H1 (cell line): ENCODE results near the gene PDZRN3. TPM values are rescaled to one million over a fixed set of nuclear protein-coding genes. Genes with fewer than 3 reads are reported as not detected.

Source experiments
- CTCF ChIA-PET: fragments of 300-600 bp; sonication (Branson Sonifier 250); formaldehyde crosslinking; loops from one replicate; lab custom pipeline; 2021; ENCODE audit not compliant: partially characterized antibody; lab: Charles Lee
- POLR2A ChIA-PET: fragments of 300-600 bp; sonication (Branson Sonifier 250); formaldehyde crosslinking; loops from one replicate; lab custom pipeline; 2021; ENCODE audit warnings: inconsistent platforms; ENCODE audit not compliant: partially characterized antibody; lab: Charles Lee
- DNase-seq, 2 experiments: peaks; one replicate each; pipeline versions ENCODE4 v3.0.0 to v3.0.0-alpha.2; 2010 to 2022; ENCODE audit warnings: low spot score in 2 of 2, low read depth in 1 of 2, mixed read lengths in 1 of 2
- FAIRE-seq: peaks from 2 replicates; lab custom pipeline; 2011; peaks lifted over from hg19 to GRCh38; lab: Jason Lieb, UNC
- H2AFZ ChIP-seq: 2 replicates; pipeline ENCODE4 v1.8.1; 2012; ENCODE audit warnings: low read length, inconsistent platforms
- H2AK5ac ChIP-seq: 2 replicates; pipeline ENCODE4 v1.6.1; 2013; ENCODE audit warnings: low read depth, low read length
- H2BK120ac ChIP-seq: replicated peaks from 2 replicates; pipeline ENCODE3; 2013; ENCODE audit warnings: low read depth, low read length, inconsistent platforms
- H2BK12ac ChIP-seq: 2 replicates; pipeline ENCODE4 v1.6.1; 2013; ENCODE audit warnings: low read depth, low read length
- H2BK15ac ChIP-seq: 2 replicates; pipeline ENCODE4 v1.6.1; 2013; ENCODE audit warnings: low read length
- H2BK20ac ChIP-seq: 2 replicates; pipeline ENCODE4 v1.6.1; 2013; ENCODE audit warnings: low read length
- H2BK5ac ChIP-seq: 2 replicates; pipeline ENCODE4 v1.6.1; 2013; ENCODE audit warnings: low read depth, low read length
- H3K14ac ChIP-seq: 2 replicates; pipeline ENCODE4 v1.6.1; 2013; ENCODE audit warnings: inconsistent platforms; ENCODE audit not compliant: insufficient read length
- H3K18ac ChIP-seq: 2 replicates; pipeline ENCODE4 v1.6.1; 2013; ENCODE audit warnings: low read length; ENCODE audit errors: extremely low read depth
- H3K23ac ChIP-seq: 2 replicates; pipeline ENCODE4 v1.6.1; 2013; ENCODE audit warnings: inconsistent platforms; ENCODE audit not compliant: insufficient read length
- H3K23me2 ChIP-seq: 2 replicates; pipeline ENCODE4 v1.6.1; 2013; ENCODE audit warnings: low read depth, low read length
- H3K27ac ChIP-seq: 2 replicates; pipeline ENCODE4 v1.6.1; 2011; ENCODE audit warnings: low read depth, low read length, inconsistent platforms
- H3K27me3 ChIP-seq, 4 experiments: replicated peaks in 1 of 4; 1 replicate in 1 of 4; 2 replicates in 3 of 4; pipeline versions ENCODE4 v1.6.1 to v1.8.1; 2011 to 2013; ENCODE audit warnings: low read length in 3 of 4, mild to moderate bottlenecking in 3 of 4, inconsistent platforms in 2 of 4, mixed read lengths in 2 of 4, moderate library complexity in 1 of 4; ENCODE audit not compliant: control insufficient read depth in 3 of 4, insufficient read depth in 3 of 4; ENCODE audit errors: extremely low read depth in 1 of 4
- H3K36me3 ChIP-seq, 4 experiments: 2 replicates each; pipeline versions ENCODE4 v1.6.1 to v1.8.1; 2011 to 2013; ENCODE audit warnings: mild to moderate bottlenecking in 4 of 4, low read length in 3 of 4, moderate library complexity in 2 of 4, control low read depth in 1 of 4, inconsistent platforms in 1 of 4; ENCODE audit not compliant: insufficient read depth in 4 of 4, control insufficient read depth in 2 of 4
- H3K4ac ChIP-seq: replicated peaks from 2 replicates; pipeline ENCODE3; 2013; ENCODE audit warnings: low read length, low read depth, mixed read lengths, inconsistent platforms; ENCODE audit not compliant: insufficient read length
- H3K4me1 ChIP-seq, 4 experiments: replicated peaks in 1 of 4; 1 replicate in 1 of 4; 2 replicates in 3 of 4; pipeline versions ENCODE4 v1.6.1 to v1.8.1; 2011 to 2013; ENCODE audit warnings: low read length in 3 of 4, inconsistent platforms in 2 of 4, mixed read lengths in 1 of 4; ENCODE audit not compliant: insufficient read depth in 4 of 4, control insufficient read depth in 3 of 4
- H3K4me2 ChIP-seq, 2 experiments: 2 replicates each; pipeline versions ENCODE4 v1.6.1 to v1.8.1; 2011 to 2013; ENCODE audit warnings: low read depth in 2 of 2, low read length in 2 of 2, control low read depth in 1 of 2, inconsistent platforms in 1 of 2, mild to moderate bottlenecking in 1 of 2; ENCODE audit not compliant: insufficient read depth in 1 of 2
- H3K4me3 ChIP-seq, 4 experiments: fragments of 200-600, 300-600 bp in 1 of 4; sonication (generic), shearing (Covaris generic), sonication (Bioruptor Twin) in 1 of 4; 2 replicates each; pipeline versions ENCODE4 v1.5.1 to v1.8.1; 2011 to 2016; ENCODE audit warnings: low read length in 4 of 4, low read depth in 3 of 4, control low read depth in 2 of 4, inconsistent platforms in 2 of 4, mild to moderate bottlenecking in 2 of 4, mixed read lengths in 1 of 4, moderate library complexity in 1 of 4; ENCODE audit not compliant: insufficient read depth in 2 of 4; ENCODE audit errors: extremely low read depth in 1 of 4
- H3K56ac ChIP-seq: replicated peaks from 2 replicates; pipeline ENCODE3; 2013; ENCODE audit warnings: low read depth, mild to moderate bottlenecking, mixed read lengths, low read length, inconsistent platforms; ENCODE audit not compliant: insufficient read length
- H3K79me1 ChIP-seq: 2 replicates; pipeline ENCODE4 v1.6.1; 2013; ENCODE audit warnings: low read depth, low read length, control low read depth
- H3K79me2 ChIP-seq, 2 experiments: 2 replicates each; pipeline versions ENCODE4 v1.6.1 to v1.8.1; 2012 to 2013; ENCODE audit warnings: low read length in 2 of 2, mild to moderate bottlenecking in 2 of 2, inconsistent platforms in 1 of 2; ENCODE audit not compliant: insufficient read depth in 2 of 2, control insufficient read depth in 1 of 2
- H3K9ac ChIP-seq, 4 experiments: replicated peaks in 1 of 4; 1 replicate in 1 of 4; 2 replicates in 3 of 4; pipeline versions ENCODE4 v1.6.1 to v1.8.1; 2011 to 2013; ENCODE audit warnings: low read depth in 3 of 4, low read length in 3 of 4, control low read depth in 2 of 4, mild to moderate bottlenecking in 2 of 4, moderate library complexity in 2 of 4, inconsistent platforms in 1 of 4; ENCODE audit errors: extremely low read depth in 1 of 4
- H3K9me3 ChIP-seq, 2 experiments: 2 replicates each; pipeline versions ENCODE4 v1.6.1 to v1.8.1; 2012 to 2013; ENCODE audit warnings: mild to moderate bottlenecking in 2 of 2, moderate library complexity in 2 of 2, control low read depth in 1 of 2, inconsistent platforms in 1 of 2, low read depth in 1 of 2, low read length in 1 of 2, mixed read lengths in 1 of 2; ENCODE audit not compliant: insufficient read depth in 2 of 2
- H4K20me1 ChIP-seq, 2 experiments: replicated peaks in 1 of 2; 2 replicates each; pipeline versions ENCODE3 to v1.8.1; 2011 to 2013; ENCODE audit warnings: inconsistent platforms in 2 of 2, low read length in 2 of 2, mild to moderate bottlenecking in 1 of 2; ENCODE audit not compliant: insufficient read depth in 2 of 2, control insufficient read depth in 1 of 2
- H4K5ac ChIP-seq: 2 replicates; pipeline ENCODE4 v1.6.1; 2013; ENCODE audit warnings: low read length, low read depth, mixed read lengths, inconsistent platforms; ENCODE audit not compliant: insufficient read length
- H4K8ac ChIP-seq: 2 replicates; pipeline ENCODE4 v1.8.0; 2013; ENCODE audit warnings: mild to moderate bottlenecking, moderate library complexity, low read length, inconsistent platforms; ENCODE audit not compliant: insufficient read depth; ENCODE audit errors: extremely low read depth
- H4K91ac ChIP-seq: replicated peaks from 2 replicates; pipeline ENCODE3; 2013; ENCODE audit warnings: low read length, mixed read lengths, inconsistent platforms; ENCODE audit not compliant: insufficient read length
- CBX5 ChIP-seq: fragments of 300-800, 300-1000 bp; sonication (generic); IDR thresholded peaks from 2 replicates; pipeline ENCODE4 v1.7.1; 2016; ENCODE audit warnings: antibody characterized with exemption, low read length, low read depth
- E2F6 ChIP-seq: IDR thresholded peaks from 2 replicates; pipeline ENCODE4 v1.6.1; 2012; ENCODE audit warnings: inconsistent platforms
- KDM4A ChIP-seq: IDR thresholded peaks from one replicate; pipeline ENCODE4 v1.7.1; 2012; ENCODE audit warnings: low read depth, mild to moderate bottlenecking, moderate library complexity, low read length, inconsistent platforms; ENCODE audit not compliant: severe bottlenecking
- RFX5 ChIP-seq: IDR thresholded peaks from 2 replicates; pipeline ENCODE4 v1.6.1; 2011; ENCODE audit warnings: low read depth, low read length, improper control_type of control experiment, borderline replicate concordance
- TAF7 ChIP-seq: optimal IDR thresholded peaks from 2 replicates; pipeline ENCODE3; 2011; ENCODE audit warnings: low read depth, mild to moderate bottlenecking, inconsistent platforms, low read length, moderate library complexity, borderline replicate concordance
- TEAD4 ChIP-seq: IDR thresholded peaks from 2 replicates; pipeline ENCODE4 v1.6.1; 2012; ENCODE audit warnings: low read depth, low read length, inconsistent platforms, mixed read lengths
- ZNF274 ChIP-seq: IDR thresholded peaks from 2 replicates; pipeline ENCODE4 v1.7.0; 2012; ENCODE audit warnings: low read length, borderline replicate concordance; ENCODE audit errors: extremely low read depth
- polyA plus RNA-seq, 7 experiments: library from polyadenylated mRNA; depleted of rRNA in 3 of 7; stranded (reverse) in 5 of 7; unstranded in 2 of 7; fragments of >200 nt in 5 of 7; fragments of 200-250 nt in 2 of 7; gene quantifications; 1 replicate in 5 of 7; 2 replicates in 1 of 7; 4 replicates in 1 of 7; pipeline versions ENCODE4 v1.2.1 to v1.2.3, GENCODE V29; 2011 to 2013; ENCODE audit warnings: missing spikeins in 2 of 7, mixed read lengths in 2 of 7
- total RNA-seq: library from RNA; stranded (reverse); fragmentation: NEBNext Ultra II Directional; extraction: Animal tissue kit (Norgen Biotek cat#: 25700); gene quantifications from 2 replicates; pipeline ENCODE4 v1.2.1, GENCODE V29; 2021

PDZRN3 gene
- total and polyA plus RNA-seq, 2 of the 8 experiments (the other 6 are each of a cell fraction or from before 2014, with no cell fraction given): 4.2 to 20.5 TPM

GRCh38 chr3:73637042-73637441 is 12.3 kb upstream of the PDZRN3 start:
- CTCF ChIA-PET: interaction anchor here (0.9 kb wide), 1 partner anchor 218 kb away, joined by 3 read pairs; no protein-coding TSS in a partner anchor
- no peak overlapping the region for H3K23ac ChIP-seq

More at GRCh38 chr3:73637042-73637441, 12.3 kb upstream of the PDZRN3 start:
- Histone ChIP-seq H3K56ac (no peak overlapping the region), H2AFZ (no peak overlapping the region), H3K36me3 (no peaks in the 10 kb centered on the region), H2AK5ac (no peak overlapping the region), H3K18ac (no peak overlapping the region), H3K23me2 (no peaks in the 10 kb centered on the region), H2BK120ac (no peak overlapping the region), H4K8ac (no peak overlapping the region), H3K4me3 (no peak overlapping the region), H2BK5ac (no peak overlapping the region), H3K9ac (no peak overlapping the region), H4K91ac (no peak overlapping the region), H3K79me1 (no peaks in the 10 kb centered on the region), H3K79me2 (no peaks in the 10 kb centered on the region), H3K4ac (no peak overlapping the region), H3K27ac (no peak overlapping the region), H3K27me3 (no peaks in the 10 kb centered on the region), H2BK15ac (no peak overlapping the region), H4K20me1 (no peaks in the 10 kb centered on the region), H3K4me2 (no peak overlapping the region), H2BK20ac (no peak overlapping the region), H3K9me3 (no peaks in the 10 kb centered on the region)
- DNase-seq: no peak
- no peak for FAIRE-seq
- TF ChIP-seq TEAD4 (no peak), KDM4A (no peak), ZNF274 (no peak), CBX5 (no peak), RFX5 (no peak), E2F6 (no peak), TAF7 (no peak)
- TF ChIP-seq, all 59 proteins: peak for 0
- Histone ChIP-seq H3K14ac (no peak overlapping the region), H2BK12ac (no peak overlapping the region), H4K5ac (no peak overlapping the region), H3K4me1 (peaks cover 0 to 2% (median 0%) of the 10 kb centered on the region in 4 experiments; a peak in 2 of 7 replicates)
- POLR2A ChIA-PET: no interaction called here
